Measurements from ENCODE around the gene ROBO1. TPM values are rescaled to one million over a fixed set of nuclear protein-coding genes. Genes with fewer than 3 reads are reported as not detected.

ROBO1 gene
- total and polyA plus RNA-seq, 2 donors (not counting 1 experiment from before 2014, with no cell fraction given) = 0.27 to 3.2 TPM

- ChIA-PET CTCF (no interaction called here), POLR2A (no interaction called here)
- Histone ChIP-seq H2AFZ (ENCODE audit: insufficient read depth, low read depth, low read length, poor library complexity, severe bottlenecking) (no peak overlapping the region), H3K79me2 (ENCODE audit: control insufficient read depth, insufficient read depth, low read length) (no peaks in the 10 kb centered on the region), H3K4me1 (ENCODE audit: control insufficient read depth in 2 of 2, insufficient read depth in 2 of 2, low read length in 2 of 2) (no peaks in the 10 kb centered on the region), H3K4me3 (ENCODE audit: control extremely low read depth in 1 of 5, extremely low read depth in 1 of 5, insufficient read depth in 1 of 5, low read depth in 2 of 5, low read length in 4 of 5) (no peak overlapping the region), H3K9ac (ENCODE audit: low read length) (no peak overlapping the region), H3K27ac (ENCODE audit: low read length in 2 of 2) (no peak overlapping the region), H3K9me3 (ENCODE audit: control extremely low read depth in 1 of 3, control insufficient read depth in 2 of 3, insufficient read depth in 1 of 3, low read length in 2 of 3) (peaks cover 0 to 7% (median 0%) of the 10 kb centered on the region in 3 donors), H3K27me3 (replicated peaks in 1 of 4; ENCODE audit: control extremely low read depth in 1 of 4, control insufficient read depth in 3 of 4, insufficient read depth in 4 of 4, low read length in 3 of 4) (no peaks in the 10 kb centered on the region), H3K36me3 (replicated peaks in 1 of 2; ENCODE audit: control extremely low read depth in 1 of 2, control insufficient read depth in 1 of 2, extremely low read depth in 1 of 2, insufficient read depth in 2 of 2, low read length in 1 of 2) (no peaks in the 10 kb centered on the region), H4K20me1 (ENCODE audit: control insufficient read depth, insufficient read depth, low read length, poor library complexity, severe bottlenecking) (no peaks in the 10 kb centered on the region), H3K4me2 (replicated peaks; ENCODE audit: low read depth, low read length, poor library complexity, severe bottlenecking) (no peak overlapping the region)
- Mint-ChIP-seq H3K27me3 (no peaks in the 10 kb centered on the region), H3K27ac (no peak overlapping the region), H3K9me3 (ENCODE audit: insufficient read depth) (peaks cover 4% of the 10 kb centered on the region), H3K4me3 (no peak overlapping the region), H3K4me1 (no peaks in the 10 kb centered on the region)
- no peak for TF ChIP-seq EZH2 (IDR thresholded peaks at IDR 0.05; ENCODE audit: borderline replicate concordance, insufficient read depth, low read depth, low read length, poor library complexity, severe bottlenecking)
- TF ChIP-seq, protein P1, sequence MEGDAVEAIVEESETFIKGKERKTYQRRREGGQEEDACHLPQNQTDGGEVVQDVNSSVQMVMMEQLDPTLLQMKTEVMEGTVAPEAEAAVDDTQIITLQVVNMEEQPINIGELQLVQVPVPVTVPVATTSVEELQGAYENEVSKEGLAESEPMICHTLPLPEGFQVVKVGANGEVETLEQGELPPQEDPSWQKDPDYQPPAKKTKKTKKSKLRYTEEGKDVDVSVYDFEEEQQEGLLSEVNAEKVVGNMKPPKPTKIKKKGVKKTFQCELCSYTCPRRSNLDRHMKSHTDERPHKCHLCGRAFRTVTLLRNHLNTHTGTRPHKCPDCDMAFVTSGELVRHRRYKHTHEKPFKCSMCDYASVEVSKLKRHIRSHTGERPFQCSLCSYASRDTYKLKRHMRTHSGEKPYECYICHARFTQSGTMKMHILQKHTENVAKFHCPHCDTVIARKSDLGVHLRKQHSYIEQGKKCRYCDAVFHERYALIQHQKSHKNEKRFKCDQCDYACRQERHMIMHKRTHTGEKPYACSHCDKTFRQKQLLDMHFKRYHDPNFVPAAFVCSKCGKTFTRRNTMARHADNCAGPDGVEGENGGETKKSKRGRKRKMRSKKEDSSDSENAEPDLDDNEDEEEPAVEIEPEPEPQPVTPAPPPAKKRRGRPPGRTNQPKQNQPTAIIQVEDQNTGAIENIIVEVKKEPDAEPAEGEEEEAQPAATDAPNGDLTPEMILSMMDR (IDR thresholded peaks at IDR 0.05) = no peak
- intact Hi-C loops (cut with micrococcal nuclease) = no loop called here
- ATAC-seq (ENCODE audit: low read depth) (no peak), DNase-seq (no peak)
Observed at GRCh38 chr3:79337798-79338197, 430.0 kb downstream of the ROBO1 start.

- H2AFZ ChIP-seq (ENCODE audit: insufficient read depth, low read depth, low read length, poor library complexity, severe bottlenecking) = no peak overlapping the region
- no peak for ATAC-seq (ENCODE audit: low read depth)
- CTCF ChIA-PET = no interaction called here
- H3K27ac ChIP-seq (ENCODE audit: low read length in 2 of 2) = no peak overlapping the region
- no peaks in the 10 kb centered on the region for H3K36me3 ChIP-seq (replicated peaks in 1 of 2; ENCODE audit: control extremely low read depth in 1 of 2, control insufficient read depth in 1 of 2, extremely low read depth in 1 of 2, insufficient read depth in 2 of 2, low read length in 1 of 2)
- no peak overlapping the region for H3K9ac ChIP-seq (ENCODE audit: low read length)
- no peaks in the 10 kb centered on the region for H4K20me1 ChIP-seq (ENCODE audit: control insufficient read depth, insufficient read depth, low read length, poor library complexity, severe bottlenecking)
- no peaks in the 10 kb centered on the region for H3K79me2 ChIP-seq (ENCODE audit: control insufficient read depth, insufficient read depth, low read length)
- no peak overlapping the region for H3K4me3 Mint-ChIP-seq
- POLR2A ChIA-PET = no interaction called here
- H3K27me3 Mint-ChIP-seq = no peaks in the 10 kb centered on the region
- TF ChIP-seq, protein P1 (IDR thresholded peaks at IDR 0.05) = no peak
- no peak for TF ChIP-seq EZH2 (IDR thresholded peaks at IDR 0.05; ENCODE audit: borderline replicate concordance, insufficient read depth, low read depth, low read length, poor library complexity, severe bottlenecking)
- H3K9me3 Mint-ChIP-seq (ENCODE audit: insufficient read depth) = peaks cover 4% of the 10 kb centered on the region
- no peaks in the 10 kb centered on the region for H3K4me1 Mint-ChIP-seq
- 67% methylated on average over 1 of the region's 2 CpGs for WGBS (ENCODE audit: insufficient coverage)
- no peaks in the 10 kb centered on the region for H3K9me3 ChIP-seq (ENCODE audit: control extremely low read depth in 1 of 3, control insufficient read depth in 2 of 3, insufficient read depth in 1 of 3, low read length in 2 of 3)
- intact Hi-C loops (cut with micrococcal nuclease) = no loop called here
- H3K27ac Mint-ChIP-seq = no peak overlapping the region
- H3K27me3 ChIP-seq (replicated peaks in 1 of 4; ENCODE audit: control extremely low read depth in 1 of 4, control insufficient read depth in 3 of 4, insufficient read depth in 4 of 4, low read length in 3 of 4) = no peaks in the 10 kb centered on the region
- no peaks in the 10 kb centered on the region for H3K4me1 ChIP-seq (ENCODE audit: control insufficient read depth in 2 of 2, insufficient read depth in 2 of 2, low read length in 2 of 2)
- no peak overlapping the region for H3K4me2 ChIP-seq (replicated peaks; ENCODE audit: low read depth, low read length, poor library complexity, severe bottlenecking)
- DNase-seq = no peak
- H3K4me3 ChIP-seq (ENCODE audit: control extremely low read depth in 1 of 5, extremely low read depth in 1 of 5, insufficient read depth in 1 of 5, low read depth in 2 of 5, low read length in 4 of 5) = no peak overlapping the region
Observed at GRCh38 chr3:79329154-79329553, 438.6 kb downstream of the ROBO1 start.

Data from B cell (primary cell).